ENCODE results near the gene TSEN2.

The TSEN2 gene

GRCh38 chr3:12516873-12517272 lies 32.6 kb downstream of the TSEN2 start:
- no peak for TF ChIP-seq CTCF (IDR thresholded peaks at IDR 0.05; ENCODE audit: low read depth, low read length)
- in situ Hi-C loops (cut with HindIII; ENCODE audit: low sequenced_read_pairs) = no loop called here
- no peak for DNase-seq (ENCODE audit: low read depth, low spot score)
- no peak overlapping the region for H3K4me3 ChIP-seq (ENCODE audit: low read depth, low read length)

- TF ChIP-seq CTCF (IDR thresholded peaks at IDR 0.05; ENCODE audit: low read depth, low read length) = no peak
- in situ Hi-C loops (cut with HindIII; ENCODE audit: low sequenced_read_pairs) = no loop called here
Measured at GRCh38 chr3:12518261-12519028, 34.2 kb downstream of the TSEN2 start.

GRCh38 chr3:12521010-12521409 lies 36.7 kb downstream of the TSEN2 start:
- DNase-seq (ENCODE audit: low read depth, low spot score) = no peak
- TF ChIP-seq CTCF (IDR thresholded peaks at IDR 0.05; ENCODE audit: low read depth, low read length) = no peak
- in situ Hi-C loops (cut with HindIII; ENCODE audit: low sequenced_read_pairs) = no loop called here
- H3K4me3 ChIP-seq (ENCODE audit: low read depth, low read length) = no peak overlapping the region

More at GRCh38 chr3:12518261-12519028, 34.2 kb downstream of the TSEN2 start:
- H3K4me3 ChIP-seq (ENCODE audit: low read depth, low read length) = no peak overlapping the region
- no peak for DNase-seq (ENCODE audit: low read depth, low spot score)

GRCh38 chr3:12522721-12523120 lies 38.4 kb downstream of the TSEN2 start:
- in situ Hi-C loops (cut with HindIII; ENCODE audit: low sequenced_read_pairs) = no loop called here
- DNase-seq (ENCODE audit: low read depth, low spot score) = no peak
- no peak for TF ChIP-seq CTCF (IDR thresholded peaks at IDR 0.05; ENCODE audit: low read depth, low read length)
- H3K4me3 ChIP-seq (ENCODE audit: low read depth, low read length) = no peak overlapping the region

GRCh38 chr3:12527757-12528143 lies 43.5 kb downstream of the TSEN2 start:
- DNase-seq (ENCODE audit: low read depth, low spot score) = no peak
- no peak for TF ChIP-seq CTCF (IDR thresholded peaks at IDR 0.05; ENCODE audit: low read depth, low read length)
- H3K4me3 ChIP-seq (ENCODE audit: low read depth, low read length) = no peak overlapping the region
- in situ Hi-C loops (cut with HindIII; ENCODE audit: low sequenced_read_pairs) = no loop called here

GRCh38 chr3:12532182-12532581 lies 47.9 kb downstream of the TSEN2 start:
- H3K4me3 ChIP-seq (ENCODE audit: low read depth, low read length) = no peak overlapping the region
- TF ChIP-seq CTCF (IDR thresholded peaks at IDR 0.05; ENCODE audit: low read depth, low read length) = no peak
- in situ Hi-C loops (cut with HindIII; ENCODE audit: low sequenced_read_pairs) = no loop called here
- DNase-seq (ENCODE audit: low read depth, low spot score) = no peak

Measured in astrocyte of the spinal cord (primary cell).